RPMI8226 (cell line): Measurements from ENCODE around the gene PRSS50.

ENCODE experiments used
- DNase-seq: peaks from one replicate; pipeline ENCODE4 v3.0.0-alpha.2; 2015

PRSS50 gene

DNA sequence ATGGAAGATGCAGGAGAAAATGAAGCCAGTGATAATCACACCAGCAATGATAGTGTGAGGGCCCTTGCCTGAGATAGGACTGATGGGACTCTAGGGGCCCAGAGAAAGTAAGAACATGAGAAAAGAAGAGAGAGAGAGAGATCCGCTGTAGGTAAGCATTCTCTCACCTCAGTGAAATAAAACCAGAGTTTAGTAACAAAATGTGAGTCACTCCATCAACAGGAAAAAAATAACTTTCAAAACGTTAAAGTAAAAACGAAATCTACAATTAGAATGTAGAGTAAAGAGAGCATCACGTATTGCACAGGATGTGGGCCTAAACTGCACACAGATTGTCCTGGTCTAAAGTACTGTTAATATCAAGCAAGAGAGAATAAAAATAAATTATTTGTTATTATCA is 6.8 kb upstream of the PRSS50 start:
- no peak for DNase-seq

DNA sequence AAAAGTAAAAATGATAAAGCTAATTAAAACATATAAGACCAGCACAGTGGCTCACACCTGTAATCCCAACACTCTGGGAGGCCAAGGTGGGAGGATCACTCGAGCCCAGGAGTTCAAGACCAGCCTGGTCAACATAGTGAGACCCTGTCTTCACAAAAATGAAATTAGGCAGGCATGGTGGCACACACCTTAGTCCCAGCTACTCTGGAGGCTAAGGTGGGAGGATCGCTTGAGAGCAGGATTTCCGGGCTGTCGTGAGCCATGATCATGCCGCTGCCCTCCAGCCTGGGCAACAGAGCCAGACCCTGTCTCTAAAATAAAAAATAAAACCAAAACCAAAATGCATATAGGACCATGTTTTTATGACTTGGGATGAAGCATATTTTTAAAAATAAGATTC is 4.8 kb upstream of the PRSS50 start:
- no peak for DNase-seq

DNA sequence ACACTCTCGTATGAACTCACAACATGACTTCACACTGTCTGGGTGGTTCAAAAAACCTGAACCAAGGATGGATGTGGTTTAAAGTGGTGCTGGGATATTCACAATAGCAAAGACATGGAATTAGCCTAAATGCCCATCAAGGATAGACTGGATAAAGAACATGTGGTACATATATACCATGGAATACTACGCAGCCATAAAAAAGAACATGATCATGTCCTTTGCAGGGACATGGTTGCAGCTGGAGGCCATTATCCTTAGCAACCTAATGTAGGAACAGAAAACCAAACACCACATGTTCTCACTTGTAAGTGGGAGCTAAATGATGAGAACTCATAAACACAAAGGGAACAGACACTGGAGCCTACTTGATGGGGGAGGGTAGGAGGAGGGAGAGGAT is 3.3 kb upstream of the PRSS50 start:
- no peak for DNase-seq

DNA sequence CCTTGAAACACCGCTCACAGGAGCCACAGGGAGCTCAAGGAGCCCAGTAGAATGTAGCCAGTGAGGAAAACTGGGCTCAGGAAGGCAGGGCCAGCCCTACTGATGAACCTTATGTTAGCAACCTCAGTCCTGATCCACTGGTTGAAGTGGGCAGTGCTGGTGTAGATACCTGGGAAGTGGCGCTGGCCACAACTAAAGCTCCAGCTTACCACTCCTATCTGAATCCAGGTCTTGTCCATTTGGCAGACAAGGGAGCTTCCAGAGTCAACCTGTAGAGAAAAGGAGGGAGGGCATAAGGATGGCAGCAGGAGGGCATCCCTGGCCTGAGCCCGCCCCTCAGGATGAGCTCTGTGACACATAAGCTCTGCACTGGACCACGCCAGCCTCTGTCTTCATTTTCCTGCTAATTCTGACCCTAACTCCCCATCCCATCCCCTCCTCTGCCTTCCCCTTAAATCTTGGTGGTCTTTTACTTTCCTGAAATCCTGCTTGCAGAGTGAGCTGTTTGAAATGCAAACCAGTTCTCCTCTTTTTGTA is 2.1 kb upstream of the PRSS50 start:
- no peak for DNase-seq

DNA sequence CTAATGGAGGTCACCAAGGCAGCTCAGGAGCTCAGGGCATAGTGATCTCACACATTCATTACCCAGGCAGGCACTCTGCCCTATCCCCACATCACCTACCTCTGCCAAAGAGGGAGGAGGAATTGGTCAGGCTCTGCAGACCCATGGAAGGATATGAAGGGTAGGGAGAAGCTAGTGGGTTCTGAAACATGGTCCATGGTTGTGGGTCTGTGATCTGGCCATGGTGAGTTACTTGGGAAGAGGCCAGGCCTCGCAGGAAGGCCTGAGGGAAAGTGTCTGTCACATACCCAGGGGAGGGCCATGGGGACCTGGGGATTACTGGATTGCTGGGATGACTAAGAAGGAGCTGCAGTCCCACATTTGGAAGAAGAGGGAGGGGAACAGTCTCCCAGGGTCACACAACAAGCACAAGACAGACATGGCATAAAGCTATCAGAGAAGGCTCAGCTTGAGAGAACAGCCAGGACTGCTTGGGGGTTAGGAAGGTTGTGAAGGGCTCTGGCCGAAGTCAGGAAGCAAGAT is 1.4 kb upstream of the PRSS50 start:
- DNase-seq, result no peak

DNA sequence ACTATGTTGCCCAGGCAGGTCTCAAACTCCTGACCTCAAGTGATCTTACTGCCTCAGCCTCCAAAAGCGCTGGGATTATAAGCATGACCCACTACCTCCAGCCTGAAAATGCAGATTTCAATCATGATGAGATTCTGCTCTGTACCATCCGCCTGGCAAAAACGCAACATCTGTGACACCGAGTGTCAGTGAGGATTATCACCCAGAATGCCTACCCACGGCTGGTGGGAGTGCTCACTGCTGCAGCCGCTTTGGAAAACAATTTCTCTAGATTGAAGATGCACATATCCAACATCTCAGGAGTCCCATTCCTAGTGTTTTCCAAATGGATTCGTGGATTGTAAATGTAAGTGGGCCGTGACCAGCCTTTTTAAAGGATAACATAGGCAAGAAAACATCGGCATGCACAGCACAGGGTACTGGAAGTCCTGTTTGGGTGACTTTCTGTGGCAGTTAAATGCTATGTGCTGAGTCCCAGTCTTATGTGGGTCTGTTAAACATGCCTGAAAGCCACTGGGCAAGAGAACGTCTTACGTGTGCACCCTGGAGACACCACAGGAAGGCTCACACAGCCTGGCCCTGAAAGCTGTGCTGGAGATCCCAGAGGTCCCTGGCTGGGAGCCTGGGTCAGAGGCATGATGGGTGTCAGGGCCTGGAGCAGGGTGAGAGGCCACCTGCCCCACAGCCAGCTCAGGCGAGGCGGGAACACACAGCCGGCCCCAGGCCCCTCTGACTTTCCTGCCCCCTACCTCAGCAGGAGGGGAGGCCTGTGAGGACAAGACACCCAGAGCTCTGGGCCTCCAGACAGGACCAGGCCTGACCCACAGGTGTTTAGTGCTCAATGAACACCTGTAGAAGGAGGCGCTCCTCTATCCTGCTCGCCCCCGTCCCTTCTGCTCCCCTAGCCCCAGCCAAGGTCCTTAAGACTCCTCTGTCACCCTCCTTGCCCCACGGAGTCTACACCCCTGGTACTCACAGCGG is 918 bp downstream of the PRSS50 start:
- no peak for DNase-seq

DNA sequence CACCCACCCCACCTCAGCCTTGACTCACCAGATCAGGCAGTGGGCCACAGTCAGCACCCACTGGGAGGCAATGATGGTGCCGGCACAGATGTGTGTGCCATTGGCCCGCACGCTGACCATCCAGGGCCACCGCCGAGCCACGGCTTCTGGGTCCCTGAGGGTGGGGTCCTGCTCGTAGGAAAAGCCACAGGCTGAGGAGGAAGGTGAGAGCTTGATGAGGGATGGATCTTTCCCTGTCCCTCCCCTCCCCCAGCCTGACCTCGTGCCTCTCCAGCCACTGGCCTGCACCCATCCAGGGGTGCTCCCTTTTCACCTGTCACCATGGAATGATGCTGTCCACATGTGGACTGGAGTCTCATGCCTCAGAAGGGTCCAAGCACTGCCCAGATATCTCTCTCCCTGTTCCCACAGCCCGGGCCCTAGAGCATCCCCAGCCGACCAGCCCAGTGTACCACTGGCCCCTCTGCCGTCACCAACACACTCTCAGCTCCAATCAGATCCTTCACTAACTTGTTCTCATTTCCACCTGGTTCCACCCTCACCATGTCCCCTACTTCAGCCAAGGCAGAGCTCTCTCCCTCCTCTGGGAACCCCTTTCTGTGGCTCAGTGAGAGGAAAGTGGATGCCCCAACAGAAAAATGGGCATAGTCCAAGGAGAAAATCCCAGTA is 2.0 kb downstream of the PRSS50 start:
- no peak for DNase-seq

DNA sequence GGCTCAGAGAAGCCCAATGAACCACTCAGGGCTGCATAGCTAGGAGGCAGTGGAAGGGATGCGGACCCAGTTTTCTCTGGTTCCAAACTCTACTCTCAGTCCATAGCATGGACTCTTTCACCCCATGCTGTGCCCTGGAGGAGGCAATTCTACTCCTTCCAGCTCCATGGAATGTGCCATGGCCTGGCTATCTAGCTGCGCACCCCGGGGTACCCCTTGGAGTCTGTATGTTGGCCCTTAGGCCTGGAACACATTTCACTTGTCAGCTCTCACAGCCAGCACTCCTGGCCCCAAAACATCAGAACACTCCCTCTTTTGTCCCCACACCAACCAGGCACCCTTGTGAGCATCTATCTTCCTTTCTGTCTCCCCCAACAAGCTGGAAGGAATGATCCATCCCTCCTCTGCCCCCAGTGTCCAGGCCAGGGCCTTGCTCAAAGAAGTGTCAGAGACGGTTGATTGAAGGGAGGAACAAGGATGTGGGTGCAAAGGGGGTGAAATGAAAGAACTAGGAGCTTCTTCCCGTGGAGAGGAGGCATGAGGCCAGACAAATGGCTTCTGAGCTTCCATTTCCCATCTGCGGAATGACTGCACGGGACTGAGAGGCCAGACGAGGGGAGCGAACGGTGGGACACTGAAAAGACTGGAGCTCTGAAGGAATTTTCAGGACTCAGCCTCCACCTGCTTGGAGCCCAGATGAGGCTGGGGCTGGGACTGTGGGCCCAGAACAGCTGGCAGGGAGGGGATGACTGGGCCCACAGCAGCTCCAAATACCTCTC is 2.8 kb downstream of the PRSS50 start:
- no peak for DNase-seq

DNA sequence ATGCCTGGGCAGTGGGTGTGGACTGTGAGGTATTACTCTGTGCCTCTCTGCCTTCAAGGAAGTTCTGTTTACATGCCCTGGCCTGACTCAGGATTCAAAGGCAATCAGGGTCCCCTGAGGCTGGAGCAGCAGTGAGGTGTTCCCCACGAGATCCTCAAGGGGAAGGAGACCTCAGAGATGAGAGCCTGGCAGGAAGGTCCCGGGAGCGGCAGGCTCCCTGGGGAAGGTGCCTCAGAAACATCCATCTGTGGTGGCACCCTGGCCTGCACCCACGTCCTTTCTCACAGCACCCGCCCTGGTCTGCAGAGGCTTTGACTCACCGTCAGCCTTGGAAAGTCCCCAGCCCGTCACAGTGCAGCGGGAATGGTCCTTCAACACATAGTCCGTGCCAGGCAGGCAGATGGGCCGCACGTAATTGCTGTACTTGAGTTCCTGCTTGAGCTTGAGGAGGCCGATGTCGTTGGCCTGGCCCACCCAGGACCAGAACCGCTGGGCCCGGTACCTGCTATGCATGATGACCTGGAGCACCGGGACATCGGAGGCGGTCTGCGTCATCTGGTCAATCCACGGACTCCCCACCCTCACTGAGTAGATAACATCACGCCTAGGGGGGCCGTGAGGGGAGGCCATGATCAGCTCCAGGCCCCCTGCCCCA is 3.6 kb downstream of the PRSS50 start:
- no peak for DNase-seq

DNA sequence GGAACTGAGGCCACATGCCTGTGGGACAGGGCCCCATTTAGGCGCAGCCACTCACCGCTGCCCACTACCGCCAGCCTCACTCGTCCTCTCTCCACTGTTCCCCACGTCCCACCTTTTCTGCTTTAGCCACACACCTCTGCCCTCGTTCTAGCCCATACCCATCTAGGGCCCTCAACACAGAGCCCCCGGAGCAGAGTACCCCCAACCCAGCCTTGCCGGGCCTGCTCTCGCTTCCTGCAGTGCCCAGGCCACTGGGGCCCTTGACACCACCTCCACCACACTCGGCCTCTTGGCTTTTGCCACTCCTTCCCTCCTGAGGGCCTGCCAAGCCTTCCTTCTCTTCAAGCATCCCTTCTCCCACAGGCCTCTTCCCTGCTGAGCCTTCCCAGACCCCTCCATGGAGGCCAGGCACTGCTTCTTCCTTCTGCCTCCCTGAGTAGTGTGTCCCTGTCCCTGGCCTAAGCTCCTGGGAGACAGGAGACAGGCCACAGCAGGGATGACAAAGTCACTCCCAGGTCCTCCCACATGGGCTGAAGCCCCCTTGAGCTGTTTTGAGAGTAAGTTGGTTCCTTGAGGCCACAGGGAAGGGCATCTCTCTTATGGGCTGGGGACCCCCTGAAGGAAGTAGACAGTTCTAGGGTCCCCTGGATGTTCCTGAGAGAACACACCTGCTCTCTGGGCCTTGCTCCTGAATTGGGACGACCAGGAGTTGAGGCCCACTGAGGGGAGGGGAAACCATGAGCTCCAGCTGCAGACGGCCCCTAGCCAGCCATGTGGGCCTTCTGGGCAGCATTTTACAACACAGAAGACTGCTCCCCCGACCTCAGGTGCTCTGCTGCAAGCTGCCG is 4.4 kb downstream of the PRSS50 start:
- DNase-seq, result no peak

DNA sequence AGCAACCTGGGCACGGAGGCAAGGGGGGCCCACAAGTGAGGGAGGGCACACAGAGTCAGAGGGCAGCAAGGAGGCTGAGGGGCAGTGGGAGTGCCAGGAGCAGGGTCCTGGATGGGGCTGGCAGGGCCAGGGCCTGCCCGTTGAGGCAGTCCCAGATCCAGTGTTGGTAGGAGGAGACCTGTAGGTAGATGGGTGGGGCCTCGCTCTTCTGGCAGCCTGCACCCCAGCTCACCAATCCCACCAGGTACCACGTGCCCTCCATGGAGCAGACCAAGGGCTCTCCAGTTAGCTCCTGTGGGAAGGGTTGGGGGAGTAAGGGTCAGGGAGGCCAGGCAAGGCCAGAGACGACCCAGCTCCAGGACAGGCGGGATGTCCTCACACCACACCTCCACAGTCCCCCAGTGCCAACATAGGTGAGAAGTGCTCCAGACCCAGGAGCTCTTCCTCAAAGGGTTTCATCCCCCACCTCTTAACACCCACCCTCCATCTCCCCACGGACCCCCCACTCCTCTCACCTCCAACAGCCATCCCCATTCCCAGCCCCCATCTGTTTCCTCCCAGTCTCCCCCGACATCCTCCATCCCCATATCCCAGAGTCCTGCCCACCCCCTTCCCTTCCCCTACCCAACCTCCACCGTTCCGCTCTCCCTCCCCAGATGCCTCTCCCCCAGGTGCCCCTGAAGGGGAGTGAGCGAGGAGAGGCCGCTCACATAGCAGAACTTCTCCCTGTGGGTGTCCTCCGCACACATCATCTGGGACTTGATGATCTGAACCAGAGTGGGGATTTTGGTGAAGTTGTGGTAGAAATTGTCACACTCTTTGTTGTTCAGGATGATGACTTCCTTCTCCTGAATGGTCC is 5.2 kb downstream of the PRSS50 start:
- DNase-seq, result no peak

DNA sequence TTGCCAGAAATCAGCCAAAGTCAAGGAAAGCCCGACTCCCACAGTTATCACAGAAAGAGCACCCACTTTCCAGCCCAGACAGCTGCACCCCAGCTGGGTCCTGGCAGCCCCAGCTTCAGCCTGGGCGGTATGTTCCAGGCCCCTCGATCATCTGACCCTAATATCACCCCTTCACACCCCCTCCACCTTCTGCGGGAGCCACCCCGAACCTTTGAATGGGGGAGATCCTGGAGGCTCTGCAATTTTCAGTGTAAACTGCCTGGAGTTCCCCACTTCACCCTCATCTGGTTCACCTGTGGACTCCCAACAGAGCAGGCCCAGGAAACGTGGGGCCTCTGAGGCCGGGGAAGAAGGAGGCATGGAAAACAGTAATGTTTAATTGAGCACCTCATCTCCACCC is 5.9 kb downstream of the PRSS50 start:
- DNase-seq, result no peak

DNA sequence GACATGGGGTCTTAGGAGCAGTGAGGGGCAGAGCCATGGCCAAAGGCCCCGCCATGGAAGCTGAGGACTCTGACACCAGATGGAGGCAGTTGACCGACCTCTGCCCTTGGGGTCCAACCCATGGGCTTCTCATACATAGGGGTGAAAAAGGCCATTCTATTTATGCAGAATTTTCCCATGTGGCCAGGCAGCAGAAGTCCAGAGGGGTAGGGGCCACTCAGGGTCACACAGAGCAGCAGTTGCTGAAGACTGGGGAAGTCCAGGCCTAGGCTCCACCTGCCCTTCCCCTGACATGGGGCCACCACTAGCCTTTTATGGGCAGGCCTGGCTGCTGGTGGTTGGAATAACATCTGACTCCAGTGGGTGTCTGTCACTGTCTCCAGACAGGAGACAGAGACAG is 6.4 kb downstream of the PRSS50 start:
- no peak for DNase-seq

DNA sequence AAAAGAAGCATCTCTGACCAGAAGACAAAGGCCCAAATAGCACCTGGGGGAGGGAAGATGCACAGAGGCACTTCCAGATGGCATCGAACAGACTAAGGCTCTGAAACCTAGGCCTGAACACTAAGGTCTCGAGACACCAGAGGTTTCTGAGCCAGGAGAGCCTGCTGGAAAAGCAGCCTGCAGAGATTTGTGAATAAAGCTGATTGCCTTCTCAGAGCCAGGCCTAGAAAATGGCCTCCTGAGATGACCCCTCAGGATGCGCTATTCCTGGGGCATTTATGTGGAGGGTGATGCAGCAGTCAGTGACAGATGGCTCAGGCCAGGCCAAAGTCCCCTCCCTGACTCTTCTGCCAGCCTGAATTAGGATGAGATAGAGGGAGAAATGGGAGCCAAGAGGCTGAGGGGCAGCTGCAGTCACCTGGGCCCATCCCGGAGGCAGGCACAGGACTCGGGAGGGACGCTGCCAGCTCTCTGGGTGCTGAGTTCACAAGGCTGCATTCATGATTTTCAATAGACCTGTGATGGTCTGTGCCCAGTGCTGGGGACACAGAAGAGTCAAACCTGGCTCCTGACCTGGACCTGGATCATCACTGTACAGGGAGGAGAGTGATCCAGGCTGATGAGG is 6.9 kb downstream of the PRSS50 start:
- no peak for DNase-seq

DNA sequence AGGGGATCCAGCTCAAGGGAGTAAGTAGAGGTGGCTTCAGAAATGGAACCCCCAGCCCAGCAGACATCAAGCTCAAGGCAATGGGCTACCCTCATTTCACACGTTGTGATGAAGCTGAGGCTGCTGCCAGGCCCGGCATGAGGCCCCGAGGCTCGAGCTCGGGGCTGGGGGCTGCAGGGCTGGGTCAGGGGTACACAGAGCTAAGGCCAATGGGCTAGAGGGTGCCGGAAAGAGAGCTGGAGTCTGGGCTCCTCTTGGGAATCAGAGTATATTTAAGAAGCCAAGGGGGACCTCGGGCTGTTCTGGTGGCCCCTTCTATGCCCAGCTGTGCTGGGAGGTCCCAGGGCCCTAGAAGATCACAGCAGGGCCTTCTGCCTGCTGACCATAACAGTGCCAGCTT is 7.4 kb downstream of the PRSS50 start:
- no peak for DNase-seq

DNA sequence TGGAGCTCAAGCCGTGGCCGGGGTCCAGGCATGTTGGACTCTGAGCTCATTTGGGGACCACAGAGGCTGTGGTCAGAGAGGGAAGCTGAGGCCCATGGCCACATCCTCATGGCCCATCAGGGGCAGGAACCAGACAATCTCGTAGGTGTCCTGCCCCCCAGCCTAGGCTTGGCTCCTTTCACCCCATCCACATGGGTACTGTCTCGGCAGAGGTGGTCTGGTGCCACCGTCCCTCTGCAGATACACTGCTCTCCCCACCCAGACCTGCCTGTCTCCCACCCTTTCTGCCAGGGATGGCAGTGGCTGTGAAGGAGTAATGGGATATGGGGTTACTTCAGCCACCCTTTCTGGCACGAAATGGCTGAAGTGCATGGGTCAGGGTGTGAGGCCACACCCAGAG is 7.9 kb downstream of the PRSS50 start:
- DNase-seq, result no peak

DNA sequence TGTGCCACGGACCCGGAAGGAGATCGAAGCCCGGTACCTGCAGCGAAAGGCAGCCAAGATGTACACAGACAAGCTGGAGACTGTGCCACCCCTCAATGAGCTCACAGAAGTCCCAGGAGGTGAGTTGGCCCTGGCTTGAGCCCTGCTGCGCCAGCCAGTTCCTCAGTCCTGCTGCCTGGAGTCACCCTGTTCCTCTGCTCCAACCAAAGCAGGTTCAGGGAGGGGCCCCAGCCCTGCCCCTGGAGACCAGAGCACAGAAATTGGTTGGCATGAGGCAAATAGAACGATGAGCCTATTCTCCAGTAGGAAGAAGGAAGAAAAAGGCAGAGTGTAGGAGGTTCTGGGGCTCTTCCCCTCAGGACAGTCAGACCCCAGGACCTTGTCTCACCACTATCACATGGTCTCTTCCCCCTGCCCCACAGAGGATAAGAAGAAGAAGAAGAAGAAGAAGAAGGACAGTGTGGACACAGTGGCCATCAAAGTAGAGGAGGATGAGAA is 8.5 kb downstream of the PRSS50 start:
- no peak for DNase-seq

DNA sequence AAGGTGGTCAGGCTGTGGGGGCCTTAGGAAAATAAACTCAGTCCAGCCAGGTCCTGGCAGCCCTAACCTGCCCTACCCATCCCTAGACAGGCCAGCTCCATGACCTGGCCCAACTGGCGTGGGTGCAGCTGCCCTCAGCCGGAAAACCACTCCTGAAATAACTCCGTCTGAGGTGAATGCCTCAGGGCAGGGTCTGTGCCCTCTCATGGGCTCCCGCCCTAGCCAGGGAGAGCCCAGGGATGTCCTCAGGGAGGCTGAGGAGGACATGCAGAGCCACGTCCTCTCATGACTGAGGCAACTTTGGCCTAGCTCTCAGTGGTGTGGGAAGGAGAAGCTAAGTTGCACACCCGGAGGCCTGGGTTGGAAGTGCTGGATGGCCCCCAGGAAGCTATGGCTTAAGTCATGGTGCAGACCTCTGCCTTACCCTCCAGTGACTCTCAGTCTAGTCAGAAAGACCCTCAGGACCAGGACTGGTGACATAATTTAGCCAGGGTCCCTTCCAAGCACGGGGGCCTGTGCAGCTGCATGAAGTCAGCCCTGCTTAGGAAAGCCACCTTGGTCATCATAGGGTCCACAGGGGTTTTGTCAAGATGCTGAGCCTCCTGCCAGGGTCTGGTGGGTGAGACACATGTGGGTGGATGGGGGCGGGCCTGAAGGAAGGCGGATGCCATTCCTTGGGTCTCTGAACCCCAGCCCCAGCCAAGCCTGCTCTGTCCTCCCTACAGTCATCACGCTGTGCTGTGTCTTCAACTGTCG is 9.1 kb downstream of the PRSS50 start:
- no peak for DNase-seq

DNA sequence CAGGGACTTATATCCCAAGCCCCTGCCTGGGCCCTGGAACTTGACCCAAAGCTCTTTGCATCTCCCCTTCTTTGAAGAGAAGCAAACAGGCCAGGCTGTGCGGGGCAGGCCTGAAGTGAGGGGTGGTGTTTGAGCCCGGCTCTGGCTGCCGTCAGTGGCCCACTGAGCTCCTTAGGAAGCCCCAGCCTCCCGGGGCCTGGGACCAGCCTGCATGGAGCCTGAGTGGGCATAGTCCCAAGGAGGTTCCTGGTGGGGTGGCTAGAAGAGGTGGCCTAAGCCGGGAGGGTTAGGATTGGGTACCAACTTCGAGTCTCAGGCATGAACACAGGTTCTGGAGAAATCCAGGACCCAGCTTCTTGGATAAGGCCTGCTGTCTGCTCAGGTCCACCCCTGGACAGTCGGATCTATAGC is 10.1 kb downstream of the PRSS50 start:
- DNase-seq, result no peak
